IMR-90 (cell line): Measurements from ENCODE around the gene POU2F1. TPM values are rescaled to one million over a fixed set of nuclear protein-coding genes. Genes with fewer than 3 reads are reported as not detected.

Experiments used
- ATAC-seq: fragments of 200-7000 bp; cut with Tn5 transposase; 2 replicates; pipeline ENCODE4 v1.9.1; 2020; ENCODE audit warnings: low read depth, mild to moderate bottlenecking, moderate library complexity
- BruUV-seq: library from RNA; stranded (reverse); fragments of 400-500 nt; replicated peaks from 2 replicates; lab custom pipeline; 2021; lab: Mats Ljungman, UMichigan
- CTCF ChIA-PET: fragments of 300-600 bp; formaldehyde crosslinking; extraction: SDS; loops from one replicate; lab custom pipeline; 2021; ENCODE audit warnings: antibody characterized with exemption; lab: Yijun Ruan, JAX
- POLR2A ChIA-PET: fragments of 300-600 bp; sonication (Branson Sonifier 250); formaldehyde crosslinking; loops from one replicate; lab custom pipeline; 2022; ENCODE audit warnings: antibody characterized with exemption; ENCODE audit not compliant: unreplicated experiment; lab: Charles Lee
- DNase-seq: peaks from one replicate; pipeline ENCODE4 v3.0.0; 2013
- H2AFZ ChIP-seq: replicated peaks from 2 replicates; pipeline ENCODE3; 2013; ENCODE audit warnings: low read length, mild to moderate bottlenecking; ENCODE audit not compliant: poor library complexity
- H2AK5ac ChIP-seq: 2 replicates; pipeline ENCODE4 v1.6.1; 2013; ENCODE audit warnings: low read depth, low read length, inconsistent platforms
- H2AK9ac ChIP-seq: replicated peaks from 2 replicates; pipeline ENCODE3; 2013; ENCODE audit warnings: mild to moderate bottlenecking, low read depth, low read length, moderate library complexity; ENCODE audit not compliant: poor library complexity
- H2BK120ac ChIP-seq: 2 replicates; pipeline ENCODE4 v1.6.1; 2013; ENCODE audit warnings: low read depth, low read length, inconsistent platforms
- H2BK15ac ChIP-seq: 3 replicates; pipeline ENCODE4 v1.6.1; 2013; ENCODE audit warnings: low read depth, low read length, inconsistent platforms
- H2BK20ac ChIP-seq: 2 replicates; pipeline ENCODE4 v1.6.1; 2013; ENCODE audit warnings: low read depth, mild to moderate bottlenecking, inconsistent platforms, low read length, moderate library complexity
- H2BK5ac ChIP-seq: 2 replicates; pipeline ENCODE4 v1.6.1; 2013; ENCODE audit warnings: mild to moderate bottlenecking, low read depth, low read length, inconsistent platforms; ENCODE audit not compliant: poor library complexity, severe bottlenecking
- H3K14ac ChIP-seq: replicated peaks from 2 replicates; pipeline ENCODE4 v1.6.1; 2013; ENCODE audit warnings: low read depth, low read length, inconsistent platforms
- H3K18ac ChIP-seq: 2 replicates; pipeline ENCODE4 v1.6.1; 2013; ENCODE audit warnings: low read depth, low read length, control low read depth
- H3K23ac ChIP-seq: 2 replicates; pipeline ENCODE4 v1.6.1; 2013; ENCODE audit warnings: low read depth, low read length, inconsistent platforms
- H3K27ac ChIP-seq: 2 replicates; pipeline ENCODE4 v1.5.1; 2013; ENCODE audit warnings: mild to moderate bottlenecking, control low read depth, low read length; ENCODE audit not compliant: insufficient read depth
- H3K27me3 ChIP-seq: 2 replicates; pipeline ENCODE4 v1.6.1; 2013; ENCODE audit warnings: low read length; ENCODE audit not compliant: control insufficient read depth, insufficient read depth
- H3K36me3 ChIP-seq: 2 replicates; pipeline ENCODE4 v1.6.1; 2013; ENCODE audit warnings: low read length, mixed read lengths; ENCODE audit not compliant: control insufficient read depth, insufficient read depth
- H3K4ac ChIP-seq: 2 replicates; pipeline ENCODE4 v1.6.1; 2013; ENCODE audit warnings: low read depth, low read length, inconsistent platforms
- H3K4me1 ChIP-seq: 2 replicates; pipeline ENCODE4 v1.6.1; 2013; ENCODE audit warnings: low read length, mixed read lengths; ENCODE audit not compliant: control insufficient read depth, insufficient read depth
- H3K4me2 ChIP-seq: 2 replicates; pipeline ENCODE4 v1.6.1; 2013; ENCODE audit warnings: low read depth, mild to moderate bottlenecking, control low read depth, low read length, moderate library complexity
- H3K4me3 ChIP-seq: 2 replicates; pipeline ENCODE4 v1.5.1; 2013; ENCODE audit warnings: low read depth, mild to moderate bottlenecking, control low read depth, low read length, moderate library complexity; ENCODE audit not compliant: insufficient read depth
- H3K56ac ChIP-seq: 2 replicates; pipeline ENCODE4 v1.6.1; 2013; ENCODE audit warnings: low read length, inconsistent platforms; ENCODE audit not compliant: insufficient read depth; ENCODE audit errors: extremely low read depth
- H3K79me1 ChIP-seq, 2 experiments: 2 replicates each; pipeline ENCODE4 v1.6.1; 2013; ENCODE audit warnings: low read length in 2 of 2, inconsistent platforms in 1 of 2, low read depth in 1 of 2
- H3K9ac ChIP-seq: 2 replicates; pipeline ENCODE4 v1.6.1; 2013; ENCODE audit warnings: low read depth, low read length, control low read depth
- H3K9me1 ChIP-seq: 2 replicates; pipeline ENCODE4 v1.6.1; 2013; ENCODE audit warnings: low read length, inconsistent platforms; ENCODE audit not compliant: insufficient read depth
- H3K9me3 ChIP-seq: 2 replicates; pipeline ENCODE4 v1.6.1; 2013; ENCODE audit warnings: low read length; ENCODE audit not compliant: control insufficient read depth, insufficient read depth
- H4K20me1 ChIP-seq: 2 replicates; pipeline ENCODE4 v1.6.1; 2013; ENCODE audit warnings: low read length, inconsistent platforms; ENCODE audit not compliant: insufficient read depth
- H4K5ac ChIP-seq: 2 replicates; pipeline ENCODE4 v1.6.1; 2013; ENCODE audit warnings: mild to moderate bottlenecking, low read depth, low read length, control low read depth
- H4K8ac ChIP-seq, 2 experiments: 2 replicates each; pipeline ENCODE4 v1.6.1; 2013; ENCODE audit warnings: low read depth in 2 of 2, low read length in 2 of 2, control low read depth in 1 of 2, inconsistent platforms in 1 of 2
- H4K91ac ChIP-seq: 2 replicates; pipeline ENCODE4 v1.6.1; 2013; ENCODE audit warnings: low read depth, low read length, inconsistent platforms; ENCODE audit not compliant: insufficient read depth
- MAFK ChIP-seq: IDR thresholded peaks from 2 replicates; pipeline ENCODE4 v1.6.1; 2012; ENCODE audit warnings: low read depth, low read length, improper control_type of control experiment
- NFE2L2 ChIP-seq: fragments of 150-350 bp; IDR thresholded peaks from 2 replicates; pipeline ENCODE4 v1.6.1; 2016; ENCODE audit warnings: low read depth, mild to moderate bottlenecking, low read length
- POLR2A ChIP-seq: IDR thresholded peaks from 2 replicates; pipeline ENCODE4 v1.6.1; 2012; ENCODE audit warnings: mild to moderate bottlenecking, low read depth, low read length
- WGBS, 2 experiments: methylation state at CpG; one replicate each; pipeline versions ENCODE4 v1.1.5 to v1.1.7; 2013; ENCODE audit warnings: missing lambda C conversion rate in 2 of 2; ENCODE audit not compliant: insufficient read length in 1 of 2; ENCODE audit errors: extremely low coverage in 2 of 2; 5-methylcytosine and 5-hydroxymethylcytosine counted together
- dilution Hi-C: fragments of 300-500 bp; cut with HindIII; formaldehyde crosslinking; loops from one replicate; pipeline ENCODE4 v1.14.3; 2018; ENCODE audit warnings: low sequenced_read_pairs; ENCODE audit not compliant: unreplicated experiment
- in situ Hi-C: fragments of 300-500 bp; cut with MboI; formaldehyde crosslinking; loops from 3 replicates; pipeline ENCODE4 v1.14.3; 2019; ENCODE audit warnings: low sequenced_read_pairs, inconsistent platforms, mixed read lengths
- intact Hi-C: fragments of 100-400 bp; cut with micrococcal nuclease; formaldehyde crosslinking; loops from 2 replicates; pipeline ENCODE4 v1.10.0; 2022
- polyA plus RNA-seq, 3 experiments: library from polyadenylated mRNA; depleted of rRNA; stranded (reverse); fragments of >200 nt; gene quantifications; 2 replicates each; pipeline ENCODE4 v1.2.3, GENCODE V29; 2012; ENCODE audit warnings: low replicate concordance in 1 of 3
- total RNA-seq: library from RNA; depleted of rRNA; stranded (reverse); fragments of >200 nt; gene quantifications from 2 replicates; pipeline ENCODE4 v1.2.3, GENCODE V29; 2012

The POU2F1 gene
- total and polyA plus RNA-seq, 2 of the 4 experiments (the other 2 are of a cell fraction) = 1.2 to 3.4 TPM

DNA sequence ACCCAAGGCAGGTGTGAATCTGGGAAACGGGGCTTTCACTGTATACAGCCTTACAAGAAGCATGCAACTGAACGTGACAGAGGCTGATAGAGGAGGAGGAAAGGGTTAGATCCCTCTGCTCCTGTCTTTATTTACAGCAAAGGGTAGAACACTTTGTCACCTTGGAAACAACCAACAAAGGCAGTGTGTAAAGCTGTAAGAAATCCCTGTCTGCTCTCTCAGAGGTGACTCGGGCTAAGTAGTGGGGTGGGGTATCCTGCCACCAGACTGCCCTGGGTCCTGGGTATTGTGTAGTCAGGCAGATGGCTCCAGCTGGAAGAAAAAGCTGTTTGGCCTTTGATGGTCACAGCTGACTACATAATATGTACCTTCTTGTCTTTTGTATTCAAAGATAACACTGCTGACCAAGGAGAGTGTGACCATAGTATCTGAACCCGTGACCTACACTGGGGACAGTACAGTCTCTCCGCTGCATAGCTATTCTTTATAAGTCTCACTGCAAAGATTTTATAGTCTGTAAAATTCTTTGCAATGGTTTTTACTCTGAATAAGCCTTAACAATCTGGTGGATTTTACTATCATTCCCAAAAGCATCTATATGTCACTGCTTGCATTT is 22.1 kb upstream of the POU2F1 start:
- ATAC-seq (no peak), DNase-seq (no peak)
- no peak overlapping the region for H4K8ac ChIP-seq
- no peak overlapping the region for H3K23ac ChIP-seq
- no peak overlapping the region for H3K4me3 ChIP-seq
- H3K27me3 ChIP-seq = no peaks in the 10 kb centered on the region
- H3K14ac ChIP-seq = no peak overlapping the region
- no peak overlapping the region for H2BK120ac ChIP-seq
- no peak overlapping the region for H3K27ac ChIP-seq
- H3K4ac ChIP-seq = no peak overlapping the region
- H3K9ac ChIP-seq = no peak overlapping the region
- no peak overlapping the region for H2AK5ac ChIP-seq
- no peak overlapping the region for H2BK20ac ChIP-seq
- no peaks in the 10 kb centered on the region for H3K79me1 ChIP-seq
- no peaks in the 10 kb centered on the region for H4K20me1 ChIP-seq
- H4K5ac ChIP-seq = no peak overlapping the region
- no peak overlapping the region for H3K18ac ChIP-seq
- no peak for TF ChIP-seq NFE2L2
- no peak for TF ChIP-seq MAFK
- no peak for TF ChIP-seq POLR2A
- intact Hi-C loops (no loop called here), dilution Hi-C loops (no loop called here), in situ Hi-C loops (no loop called here)
- no peaks in the 10 kb centered on the region for H3K36me3 ChIP-seq
- POLR2A ChIA-PET = no interaction called here
- H2AFZ ChIP-seq = no peak overlapping the region
- no peaks in the 10 kb centered on the region for H3K9me3 ChIP-seq
- no peak overlapping the region for H3K56ac ChIP-seq
- H2BK5ac ChIP-seq = no peak overlapping the region
- no peak overlapping the region for H2BK15ac ChIP-seq
- H3K9me1 ChIP-seq = no peaks in the 10 kb centered on the region
- CTCF ChIA-PET = no interaction called here
- no peak overlapping the region for H2AK9ac ChIP-seq
- H4K91ac ChIP-seq = no peak overlapping the region
- no CpG with 5 or more reads among the region's 5 CpGs for WGBS, 2 experiments
- no peak overlapping the region for H3K4me2 ChIP-seq
- BruUV-seq = no TSS peak
- H3K4me1 ChIP-seq = no peaks in the 10 kb centered on the region
